HEK293T (cell line): ENCODE data around the gene FLACC1.

Experiments used
- CTCF ChIA-PET: fragments of 350-600 bp; formaldehyde crosslinking; extraction: SDS; loops from one replicate; lab custom pipeline; 2021; ENCODE audit warnings: antibody characterized with exemption, inconsistent platforms; lab: Yijun Ruan, JAX
- POLR2A ChIA-PET: fragments of 350-600 bp; formaldehyde crosslinking; extraction: SDS; loops from one replicate; lab custom pipeline; 2020; ENCODE audit warnings: antibody characterized with exemption, inconsistent platforms; lab: Yijun Ruan, JAX
- DNase-seq: peaks from one replicate; pipeline ENCODE4 v3.0.0; 2012; ENCODE audit warnings: mixed read lengths; ENCODE audit errors: extremely low spot score
- ARNT ChIP-seq: fragments of 450-650 bp; IDR thresholded peaks from 2 replicates; pipeline ENCODE4 v1.6.1; 2017; ENCODE audit warnings: mild to moderate bottlenecking
- BHLHE40 ChIP-seq: fragments of 450-650 bp; IDR thresholded peaks from 2 replicates; pipeline ENCODE4 v1.6.1; 2016; ENCODE audit warnings: mild to moderate bottlenecking, moderate library complexity, borderline replicate concordance
- CTBP1 ChIP-seq: fragments of 450-650 bp; IDR thresholded peaks from 2 replicates; pipeline ENCODE4 v1.6.1; 2016; ENCODE audit warnings: borderline replicate concordance
- ELF4 ChIP-seq: fragments of 450-650 bp; IDR thresholded peaks from 2 replicates; pipeline ENCODE4 v1.6.1; 2017; ENCODE audit warnings: antibody characterized with exemption
- FOXA1 ChIP-seq: fragments of 450-650 bp; IDR thresholded peaks from 2 replicates; pipeline ENCODE4 v1.6.1; 2016; ENCODE audit warnings: mild to moderate bottlenecking
- FOXK2 ChIP-seq: fragments of 450-650 bp; IDR thresholded peaks from 2 replicates; pipeline ENCODE4 v1.6.1; 2016; ENCODE audit warnings: mild to moderate bottlenecking
- FOXM1 ChIP-seq: fragments of 450-650 bp; IDR thresholded peaks from 2 replicates; pipeline ENCODE4 v1.6.1; 2017; ENCODE audit warnings: mild to moderate bottlenecking, borderline replicate concordance
- HDGF ChIP-seq: fragments of 450-650 bp; IDR thresholded peaks from 2 replicates; pipeline ENCODE4 v1.6.1; 2017; ENCODE audit warnings: antibody characterized with exemption, borderline replicate concordance
- L3MBTL2 ChIP-seq: fragments of 450-650 bp; conservative IDR thresholded peaks from 2 replicates; pipeline ENCODE4 v1.6.1; 2016; ENCODE audit warnings: mild to moderate bottlenecking
- LEF1 ChIP-seq: fragments of 450-650 bp; IDR thresholded peaks from 2 replicates; pipeline ENCODE4 v1.6.1; 2017; ENCODE audit warnings: mild to moderate bottlenecking, borderline replicate concordance
- NFRKB ChIP-seq: fragments of 450-650 bp; IDR thresholded peaks from 2 replicates; pipeline ENCODE4 v1.6.1; 2016; ENCODE audit warnings: mild to moderate bottlenecking, moderate library complexity
- SP1 ChIP-seq: fragments of 450-650 bp; IDR thresholded peaks from 2 replicates; pipeline ENCODE4 v1.6.1; 2017
- SUZ12 ChIP-seq: fragments of 450-650 bp; IDR thresholded peaks from 2 replicates; pipeline ENCODE4 v1.6.1; 2016; ENCODE audit warnings: mild to moderate bottlenecking
- TARDBP ChIP-seq: fragments of 450-650 bp; IDR thresholded peaks from 2 replicates; pipeline ENCODE4 v1.6.1; 2016
- ZNF384 ChIP-seq: fragments of 450-650 bp; IDR thresholded peaks from 2 replicates; pipeline ENCODE4 v1.6.1; 2016
- TF ChIP-seq, protein P1 (sequence below): fragments of 450-650 bp; IDR thresholded peaks from 2 replicates; pipeline ENCODE4 v1.6.1; 2016

Gene FLACC1

DNA sequence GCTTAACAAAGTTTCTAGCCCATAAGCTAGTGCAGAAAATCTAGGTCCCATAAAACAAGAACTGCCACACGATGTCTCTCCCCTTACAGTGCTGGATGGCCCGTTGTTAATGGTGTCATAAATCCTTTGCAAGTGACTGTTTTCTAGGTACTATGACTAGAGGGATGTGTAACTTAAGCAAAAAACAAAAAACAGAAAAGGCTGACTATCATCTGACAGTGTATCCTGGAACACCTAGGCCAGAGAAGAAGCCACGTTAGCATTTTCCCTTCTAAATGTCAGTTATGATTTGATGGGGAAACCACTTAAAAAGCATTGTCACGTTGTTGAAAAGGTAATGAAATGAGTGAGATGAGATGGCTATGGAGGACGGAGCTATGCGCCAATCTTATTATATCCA is 94.4 kb downstream of the FLACC1 start:
- TF ChIP-seq ZNF384 (no peak), FOXK2 (no peak), TARDBP (no peak), BHLHE40 (no peak), L3MBTL2 (no peak), CTBP1 (no peak), LEF1 (no peak)
- TF ChIP-seq, protein P1, sequence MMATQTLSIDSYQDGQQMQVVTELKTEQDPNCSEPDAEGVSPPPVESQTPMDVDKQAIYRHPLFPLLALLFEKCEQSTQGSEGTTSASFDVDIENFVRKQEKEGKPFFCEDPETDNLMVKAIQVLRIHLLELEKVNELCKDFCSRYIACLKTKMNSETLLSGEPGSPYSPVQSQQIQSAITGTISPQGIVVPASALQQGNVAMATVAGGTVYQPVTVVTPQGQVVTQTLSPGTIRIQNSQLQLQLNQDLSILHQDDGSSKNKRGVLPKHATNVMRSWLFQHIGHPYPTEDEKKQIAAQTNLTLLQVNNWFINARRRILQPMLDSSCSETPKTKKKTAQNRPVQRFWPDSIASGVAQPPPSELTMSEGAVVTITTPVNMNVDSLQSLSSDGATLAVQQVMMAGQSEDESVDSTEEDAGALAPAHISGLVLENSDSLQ = peak; percentile 84
- ChIA-PET CTCF (no interaction called here), POLR2A (interaction anchor here (1.0 kb wide), 1 partner anchor 80 kb away, joined by 4 read pairs; the partner anchor contains the start of gene CASP10)
- DNase-seq = no peak

DNA sequence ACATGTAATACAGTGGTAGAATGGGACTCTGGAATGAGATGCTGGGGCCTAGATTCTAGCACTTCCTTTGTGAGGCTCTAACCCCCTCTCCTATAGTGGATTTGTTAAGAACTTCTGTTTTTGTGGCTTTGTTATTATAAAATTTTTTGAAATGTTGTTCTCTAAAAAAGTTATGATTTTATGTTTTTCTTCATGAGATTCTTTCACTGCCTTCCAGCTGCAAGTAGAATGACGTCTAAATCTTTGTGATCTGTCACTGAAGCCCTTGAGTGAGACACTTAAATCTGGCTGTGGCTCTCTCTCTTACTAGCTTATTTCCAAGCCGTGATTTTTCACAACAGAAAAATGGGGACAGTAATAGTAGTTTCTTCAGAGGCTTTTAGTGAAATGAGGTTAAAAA is 95.2 kb downstream of the FLACC1 start:
- ChIA-PET POLR2A (no interaction called here), CTCF (no interaction called here)
- TF ChIP-seq ELF4 (no peak), FOXM1 (no peak), SP1 (no peak), ZNF384 (no peak), FOXA1 (no peak), BHLHE40 (no peak), LEF1 (no peak), HDGF (no peak), L3MBTL2 (no peak), ARNT (no peak), FOXK2 (no peak), TARDBP (no peak), SUZ12 (no peak), CTBP1 (no peak), NFRKB (no peak)
- TF ChIP-seq, protein P1 = no peak
- DNase-seq = no peak

DNA sequence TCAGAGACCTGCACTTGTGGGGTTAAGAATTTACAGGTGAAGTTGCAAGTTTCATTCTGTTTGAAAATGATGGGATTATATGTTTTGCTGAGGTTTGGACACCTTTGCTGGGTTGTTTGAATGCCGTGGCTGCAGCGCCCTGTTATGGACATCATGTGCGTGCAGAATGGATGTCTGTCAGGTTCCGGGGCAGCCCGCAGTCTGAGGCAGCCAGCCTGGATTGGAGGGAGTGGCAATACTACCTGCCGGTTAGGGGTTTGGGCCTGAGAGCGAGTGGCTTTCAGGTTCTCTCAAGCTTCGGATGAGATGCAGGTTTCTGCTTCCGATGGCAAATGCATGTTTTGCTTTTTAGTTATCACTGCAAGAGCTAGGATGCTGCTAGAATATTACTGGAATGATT is 95.7 kb downstream of the FLACC1 start:
- no peak for DNase-seq
- no peak for TF ChIP-seq NFRKB
- TF ChIP-seq ELF4 = no peak
- no peak for TF ChIP-seq SUZ12
- TF ChIP-seq FOXA1 = no peak
- TF ChIP-seq BHLHE40 = no peak
- TF ChIP-seq TARDBP = no peak
- TF ChIP-seq, protein P1 = no peak
- no peak for TF ChIP-seq L3MBTL2
- TF ChIP-seq CTBP1 = no peak
- no peak for TF ChIP-seq LEF1
- no peak for TF ChIP-seq HDGF
- TF ChIP-seq ZNF384 = no peak
- TF ChIP-seq ARNT = no peak
- TF ChIP-seq FOXK2 = no peak
- ChIA-PET POLR2A (no interaction called here), CTCF (no interaction called here)

DNA sequence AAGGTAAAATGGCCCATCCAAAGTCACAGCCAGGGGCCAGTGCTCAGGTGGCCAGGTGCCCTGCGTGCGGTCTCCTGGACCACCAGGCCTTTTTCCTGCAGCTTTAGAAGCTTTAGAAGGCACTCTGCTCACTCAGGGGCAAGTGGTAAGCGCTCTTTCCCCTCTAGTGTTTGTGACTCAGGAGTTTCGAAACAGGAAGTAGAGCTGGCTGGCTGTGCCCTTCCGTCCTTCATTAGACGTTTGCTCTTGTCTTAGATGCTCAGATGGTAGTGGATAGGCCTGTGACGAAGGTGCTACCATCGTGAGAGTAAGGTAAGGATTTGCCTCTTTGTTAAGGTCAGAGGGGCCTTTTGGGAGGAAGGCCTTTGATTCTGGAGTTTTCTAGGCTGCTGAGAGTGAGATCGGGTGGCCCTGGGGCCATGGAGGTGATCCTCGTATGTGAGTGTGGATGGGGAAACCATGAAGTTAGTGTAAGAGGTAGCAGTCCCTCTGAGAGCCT is 96.8 kb downstream of the FLACC1 start, which contains the start of gene CASP8:
Gene CASP8, plus strand, starts transcription at position 235 of the 499 bp plus-strand sequence. CDS start 5,951 bp downstream, outside the sequence.
- no peak for DNase-seq
- CTCF ChIA-PET = no interaction called here
- POLR2A ChIA-PET = no interaction called here
- TF ChIP-seq FOXA1 (no peak), SP1 (no peak), ELF4 (no peak), LEF1 (no peak), CTBP1 (no peak), NFRKB (no peak), HDGF (no peak), ZNF384 (no peak), SUZ12 (no peak), L3MBTL2 (no peak), TARDBP (no peak), FOXM1 (no peak), FOXK2 (no peak), BHLHE40 (no peak), ARNT (no peak)
- TF ChIP-seq, protein P1 = no peak

DNA sequence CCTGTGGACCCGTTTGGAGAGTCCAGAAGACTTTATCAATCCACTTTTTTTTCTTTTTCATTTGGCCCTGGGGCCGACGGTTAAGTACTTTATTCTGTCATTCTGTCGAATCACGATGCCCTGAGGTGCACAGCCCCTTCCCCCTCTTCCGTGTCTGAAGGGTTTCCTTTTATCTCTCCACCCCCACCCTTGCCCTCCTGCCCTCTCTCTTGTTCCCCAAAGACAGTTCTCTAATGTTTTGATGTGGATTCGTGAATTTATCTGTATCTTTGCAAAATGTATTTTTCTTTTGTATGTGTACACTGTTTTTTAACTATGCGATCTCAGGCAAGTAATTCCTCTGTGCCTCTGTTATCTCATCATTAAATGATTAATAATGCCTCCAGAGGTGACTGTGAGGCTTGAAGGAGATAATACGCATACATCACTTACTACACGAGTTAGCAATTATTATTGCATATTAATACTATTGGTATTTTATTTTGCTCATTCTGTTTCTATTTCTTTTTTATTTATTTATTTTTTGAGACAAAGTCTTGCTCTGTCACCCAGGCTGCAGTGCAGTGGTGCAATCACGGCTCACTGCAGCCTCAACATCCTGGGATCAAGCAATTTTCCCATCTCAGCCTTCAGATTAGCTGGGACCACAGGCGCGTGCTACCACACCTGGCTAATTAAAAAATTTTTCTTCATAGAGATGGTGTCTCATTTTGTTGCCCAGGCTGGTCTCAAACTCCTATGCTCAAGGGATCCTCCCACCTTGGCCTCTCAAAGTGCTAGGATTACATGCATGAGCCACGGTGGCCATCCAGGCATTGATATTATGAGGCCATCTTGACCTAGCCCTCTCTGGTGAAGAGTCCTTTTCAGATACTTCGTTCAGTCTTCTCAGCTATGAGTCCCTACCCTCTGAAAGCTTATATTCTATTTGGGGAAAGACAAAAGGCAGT is 98.2 kb downstream of the FLACC1 start:
- TF ChIP-seq HDGF = no peak
- TF ChIP-seq SP1 = no peak
- no peak for TF ChIP-seq BHLHE40
- TF ChIP-seq CTBP1 = no peak
- no peak for TF ChIP-seq FOXM1
- no peak for TF ChIP-seq ZNF384
- no peak for TF ChIP-seq ARNT
- no peak for TF ChIP-seq SUZ12
- no peak for TF ChIP-seq LEF1
- TF ChIP-seq NFRKB = no peak
- TF ChIP-seq TARDBP = no peak
- no peak for TF ChIP-seq FOXA1
- TF ChIP-seq, protein P1 = no peak
- TF ChIP-seq FOXK2 = no peak
- TF ChIP-seq L3MBTL2 = no peak
- TF ChIP-seq ELF4 = no peak
- POLR2A ChIA-PET = no interaction called here
- CTCF ChIA-PET = interaction anchor here (0.6 kb wide), 1 partner anchor 26 kb away, joined by 3 read pairs; no protein-coding TSS in a partner anchor
- DNase-seq = no peak
